HL-60 (cell line): Measurements from ENCODE around the gene KRT35.

ENCODE experiments used
- DNase-seq, 2 experiments: peaks; one replicate each; pipeline ENCODE4 v3.0.0-alpha.2; 2010 to 2020; ENCODE audit warnings: low read depth in 1 of 2, low spot score in 1 of 2
- H3K27ac ChIP-seq: fragments of 250-450 bp; sonication (Bioruptor Pico); replicated peaks from 2 replicates; pipeline ENCODE4 v1.5.1; 2020; ENCODE audit warnings: mild to moderate bottlenecking, moderate library complexity
- H3K27me3 ChIP-seq: fragments of 250-450 bp; sonication (Bioruptor Pico); 2 replicates; pipeline ENCODE4 v1.5.1; 2021; ENCODE audit warnings: mild to moderate bottlenecking, moderate library complexity; ENCODE audit not compliant: insufficient read depth, poor library complexity, severe bottlenecking
- H3K4me3 ChIP-seq: replicated peaks from 2 replicates; pipeline ENCODE4 v1.5.1; 2011; ENCODE audit warnings: mild to moderate bottlenecking, control low read depth, low read length; ENCODE audit not compliant: insufficient read depth
- CTCF ChIP-seq: IDR thresholded peaks from one replicate; pipeline ENCODE4 v1.5.1; 2011; ENCODE audit warnings: low read length, control low read depth, inconsistent platforms; ENCODE audit not compliant: insufficient read depth
- GABPA ChIP-seq: IDR thresholded peaks from 2 replicates; pipeline ENCODE4 v1.6.1; 2012; ENCODE audit warnings: low read depth
- POLR2AphosphoS5 ChIP-seq: IDR thresholded peaks from 2 replicates; pipeline ENCODE4 v1.6.1; 2012; ENCODE audit warnings: low read depth
- REST ChIP-seq: IDR thresholded peaks from 2 replicates; pipeline ENCODE4 v1.6.1; 2012; ENCODE audit warnings: low read depth; ENCODE audit not compliant: insufficient replicate concordance
- SPI1 ChIP-seq: IDR thresholded peaks from 2 replicates; pipeline ENCODE4 v1.6.1; 2012; ENCODE audit warnings: low read depth, mild to moderate bottlenecking, borderline replicate concordance

Gene KRT35

GRCh38 chr17:41464173-41464572 lies 16.8 kb downstream of the KRT35 start:
- no peak for DNase-seq
- Histone ChIP-seq H3K4me3 (no peak overlapping the region), H3K27ac (no peak overlapping the region), H3K27me3 (no peaks in the 10 kb centered on the region)
- no peak for TF ChIP-seq POLR2AphosphoS5
- no peak for TF ChIP-seq REST
- no peak for TF ChIP-seq CTCF
- TF ChIP-seq SPI1 = no peak
- no peak for TF ChIP-seq GABPA

- DNase-seq = no peak
- Histone ChIP-seq H3K4me3 (no peak overlapping the region), H3K27me3 (no peaks in the 10 kb centered on the region), H3K27ac (no peak overlapping the region)
- TF ChIP-seq POLR2AphosphoS5 = no peak
Measured at GRCh38 chr17:41463746-41464145, 17.2 kb downstream of the KRT35 start.

DNA sequence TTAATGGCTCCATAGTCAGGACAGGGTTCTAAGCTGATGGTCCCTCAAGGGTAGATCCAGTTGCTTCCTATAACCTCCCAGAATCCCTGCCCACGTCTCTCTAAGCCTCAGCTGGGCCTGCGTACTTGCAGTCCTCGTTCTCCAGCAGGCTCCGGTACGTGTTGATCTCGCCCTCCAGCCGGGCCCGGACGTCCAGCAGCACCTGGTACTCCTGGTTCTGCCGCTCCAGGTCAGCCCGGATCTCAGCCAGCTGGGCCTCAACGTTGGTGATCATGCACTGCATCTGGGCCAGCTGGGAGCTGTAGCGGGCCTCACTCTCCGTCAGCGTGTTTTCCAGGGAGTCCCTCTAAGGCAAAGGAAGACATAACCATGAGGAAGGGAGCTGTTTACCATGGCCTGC lies 18.2 kb downstream of the KRT35 start:
- TF ChIP-seq GABPA = no peak
- no peak for TF ChIP-seq POLR2AphosphoS5
- no peak for TF ChIP-seq REST
- no peak for TF ChIP-seq SPI1
- TF ChIP-seq CTCF = no peak
- Histone ChIP-seq H3K27me3 (no peaks in the 10 kb centered on the region), H3K4me3 (no peak overlapping the region), H3K27ac (no peak overlapping the region)
- DNase-seq = no peak

GRCh38 chr17:41457676-41458075 lies 23.3 kb downstream of the KRT35 start:
- TF ChIP-seq POLR2AphosphoS5 (no peak), SPI1 (no peak), CTCF (no peak), REST (no peak), GABPA (no peak)
- DNase-seq = no peak
- H3K27me3 ChIP-seq = no peaks in the 10 kb centered on the region

More at GRCh38 chr17:41457676-41458075, 23.3 kb downstream of the KRT35 start:
- no peak overlapping the region for H3K4me3 ChIP-seq
- H3K27ac ChIP-seq = no peak overlapping the region
